ENCODE measurements around the gene RANBP17. TPM values are rescaled to one million over a fixed set of nuclear protein-coding genes. Genes with fewer than 3 reads are reported as not detected.

The RANBP17 gene
- total RNA-seq, 1 donor from 2014 or later: 12.3 TPM

- Histone ChIP-seq H3K36me3 (no peaks in the 10 kb centered on the region), H3K4me1 (no peaks in the 10 kb centered on the region), H3K4me3 (no peak overlapping the region), H3K9me3 (peaks cover 5% of the 10 kb centered on the region), H3K27me3 (ENCODE audit: low read depth) (no peaks in the 10 kb centered on the region), H3K27ac (no peak overlapping the region)
- DNase-seq: no peak
- no peak for ATAC-seq
- no peak for TF ChIP-seq CTCF (IDR thresholded peaks at IDR 0.05)
- intact Hi-C loops (cut with DNase I): no loop called here
Observed at GRCh38 chr5:171050916-171051315, 189.1 kb downstream of the RANBP17 start.

- Histone ChIP-seq H3K4me1 (no peaks in the 10 kb centered on the region), H3K27me3 (ENCODE audit: low read depth) (no peaks in the 10 kb centered on the region), H3K36me3 (no peaks in the 10 kb centered on the region), H3K4me3 (no peak overlapping the region), H3K27ac (no peak overlapping the region), H3K9me3 (peaks cover 5% of the 10 kb centered on the region)
- ATAC-seq (no peak), DNase-seq (no peak)
- intact Hi-C loops (cut with DNase I): no loop called here
- no peak for TF ChIP-seq CTCF (IDR thresholded peaks at IDR 0.05)
Observed at GRCh38 chr5:171055875-171056454, 194.1 kb downstream of the RANBP17 start.

- peaks cover 18% of the 10 kb centered on the region for H3K9me3 ChIP-seq
Observed at GRCh38 chr5:171067540-171068130, 205.8 kb downstream of the RANBP17 start.

GRCh38 chr5:171074747-171075146 is 212.9 kb downstream of the RANBP17 start:
- Histone ChIP-seq H3K27ac (no peak overlapping the region), H3K4me1 (no peaks in the 10 kb centered on the region), H3K27me3 (ENCODE audit: low read depth) (no peaks in the 10 kb centered on the region), H3K9me3 (no peaks in the 10 kb centered on the region), H3K36me3 (no peaks in the 10 kb centered on the region), H3K4me3 (no peak overlapping the region)
- intact Hi-C loops (cut with DNase I): no loop called here
- DNase-seq: no peak
- no peak for TF ChIP-seq CTCF (IDR thresholded peaks at IDR 0.05)
- no peak for ATAC-seq

More at GRCh38 chr5:171067540-171068130, 205.8 kb downstream of the RANBP17 start:
- no peak for ATAC-seq
- no peak for TF ChIP-seq CTCF (IDR thresholded peaks at IDR 0.05)
- H3K4me1 ChIP-seq: no peaks in the 10 kb centered on the region
- no peak for DNase-seq
- no peaks in the 10 kb centered on the region for H3K36me3 ChIP-seq
- no peaks in the 10 kb centered on the region for H3K27me3 ChIP-seq (ENCODE audit: low read depth)
- H3K27ac ChIP-seq: no peak overlapping the region
- intact Hi-C loops (cut with DNase I): no loop called here
- H3K4me3 ChIP-seq: no peak overlapping the region

- Histone ChIP-seq H3K4me1 (no peaks in the 10 kb centered on the region), H3K36me3 (no peaks in the 10 kb centered on the region), H3K27ac (no peak overlapping the region), H3K9me3 (no peaks in the 10 kb centered on the region), H3K4me3 (no peak overlapping the region), H3K27me3 (ENCODE audit: low read depth) (no peaks in the 10 kb centered on the region)
- ATAC-seq (no peak), DNase-seq (no peak)
- intact Hi-C loops (cut with DNase I): no loop called here
- TF ChIP-seq CTCF (IDR thresholded peaks at IDR 0.05): no peak
Observed at GRCh38 chr5:171080186-171080938, 218.5 kb downstream of the RANBP17 start.

All from lower lobe of right lung (tissue), 2 donors.